WTC11 (cell line): Measurements from ENCODE around the gene BBS4. TPM values are rescaled to one million over a fixed set of nuclear protein-coding genes. Genes with fewer than 3 reads are reported as not detected.
"Not testable (repeated sequence)": the region's sequence is repeated elsewhere in the genome, so short reads cannot be mapped to it uniquely, and the experiment has no call there.

Source experiments
- ATAC-seq: fragments of 200-7000 bp; cut with Tn5 transposase; 2 replicates; pipeline ENCODE4 v1.10.0; 2021; ENCODE audit warnings: mild to moderate bottlenecking, moderate library complexity
- CTCF ChIA-PET: fragments of 300-600 bp; sonication (Branson Sonifier 250); formaldehyde crosslinking; loops from one replicate; lab custom pipeline; 2021; ENCODE audit warnings: antibody characterized with exemption; lab: Charles Lee
- POLR2A ChIA-PET: fragments of 350-600 bp; sonication (Branson Sonifier 250); formaldehyde crosslinking; loops from one replicate; lab custom pipeline; 2021; ENCODE audit warnings: antibody characterized with exemption; lab: Charles Lee
- DNase-seq: peaks from one replicate; pipeline ENCODE4 v3.0.0; 2021; ENCODE audit warnings: low spot score
- H3K27ac Mint-ChIP-seq: 2 replicates; pipeline ENCODE4 v1.8.0; 2021; ENCODE audit warnings: mixed read lengths
- H3K27me3 Mint-ChIP-seq: 2 replicates; pipeline ENCODE4 v1.8.0; 2021; ENCODE audit warnings: low read depth, mild to moderate bottlenecking, moderate library complexity, mixed read lengths
- H3K36me3 Mint-ChIP-seq: 2 replicates; pipeline ENCODE4 v1.8.0; 2021; ENCODE audit warnings: mixed read lengths
- H3K4me1 Mint-ChIP-seq: 2 replicates; pipeline ENCODE4 v1.8.0; 2022; ENCODE audit warnings: mixed read lengths
- H3K4me3 Mint-ChIP-seq: 2 replicates; pipeline ENCODE4 v1.8.0; 2021; ENCODE audit warnings: mild to moderate bottlenecking, moderate library complexity, mixed read lengths
- H3K9me3 Mint-ChIP-seq: 2 replicates; pipeline ENCODE4 v1.8.0; 2021; ENCODE audit warnings: mixed read lengths
- ARID4B ChIP-seq: sonication (generic); formaldehyde crosslinking; IDR thresholded peaks from 2 replicates; pipeline ENCODE4 v1.8.0; 2023; ENCODE audit warnings: missing genetic modification reagents, mild to moderate bottlenecking, borderline replicate concordance
- HMGXB4 ChIP-seq: sonication (generic); formaldehyde crosslinking; IDR thresholded peaks from 2 replicates; pipeline ENCODE4 v1.8.1; 2023; ENCODE audit warnings: mild to moderate bottlenecking, moderate library complexity, missing genetic modification reagents
- JAZF1 ChIP-seq: fragments of 250-450 bp; sonication (Bioruptor Pico); IDR thresholded peaks from 2 replicates; pipeline ENCODE4 v1.9.0; 2021; ENCODE audit warnings: moderate library complexity, mild to moderate bottlenecking, inconsistent platforms
- MAX ChIP-seq: sonication (generic); formaldehyde crosslinking; IDR thresholded peaks from 2 replicates; pipeline ENCODE4 v1.8.0; 2022; ENCODE audit warnings: mild to moderate bottlenecking, missing genetic modification reagents
- MXD4 ChIP-seq: fragments of 250-450 bp; sonication (Bioruptor Pico); IDR thresholded peaks from 2 replicates; pipeline ENCODE4 v1.8.0; 2021; ENCODE audit warnings: mild to moderate bottlenecking, moderate library complexity, borderline replicate concordance
- NFE2L1 ChIP-seq: sonication (generic); formaldehyde crosslinking; IDR thresholded peaks from 2 replicates; pipeline ENCODE4 v1.8.1; 2023; ENCODE audit warnings: missing genetic modification reagents
- NR1H2 ChIP-seq: sonication (generic); formaldehyde crosslinking; IDR thresholded peaks from 2 replicates; pipeline ENCODE4 v1.9.0; 2021; ENCODE audit warnings: mild to moderate bottlenecking, moderate library complexity, missing genetic modification reagents
- USF1 ChIP-seq: sonication (generic); formaldehyde crosslinking; IDR thresholded peaks from 2 replicates; pipeline ENCODE4 v1.8.0; 2022; ENCODE audit warnings: mild to moderate bottlenecking, missing genetic modification reagents
- ZNF121 ChIP-seq: sonication (generic); formaldehyde crosslinking; IDR thresholded peaks from 2 replicates; pipeline ENCODE4 v1.8.0; 2023; ENCODE audit warnings: missing genetic modification reagents
- total RNA-seq: library from RNA; stranded (reverse); gene quantifications from 3 replicates; pipeline ENCODE4 v1.2.3, GENCODE V29; 2021
- TF ChIP-seq, protein P1 (sequence below): fragments of 200-600 bp; IDR thresholded peaks from 2 replicates; pipeline ENCODE4 v1.8.0; 2022; ENCODE audit warnings: antibody characterized with exemption
- TF ChIP-seq, protein P2 (sequence below): sonication (generic); formaldehyde crosslinking; IDR thresholded peaks from 2 replicates; pipeline ENCODE4 v1.8.1; 2022; ENCODE audit warnings: mild to moderate bottlenecking, missing genetic modification reagents, moderate library complexity, borderline replicate concordance

Gene BBS4
- total RNA-seq, 1 experiment from 2014 or later, result 35.6 TPM

- H3K27ac Mint-ChIP-seq, H3K4me3 Mint-ChIP-seq, CTCF ChIA-PET, H3K9me3 Mint-ChIP-seq, DNase-seq, ATAC-seq, H3K36me3 Mint-ChIP-seq, POLR2A ChIA-PET, H3K4me1 Mint-ChIP-seq, H3K27me3 Mint-ChIP-seq: not testable (repeated sequence)
Measured at GRCh38 chr15:72665706-72666105, 20.3 kb upstream of the BBS4 start.

- CTCF ChIA-PET, DNase-seq, ATAC-seq, H3K27me3 Mint-ChIP-seq, POLR2A ChIA-PET, H3K4me3 Mint-ChIP-seq, H3K9me3 Mint-ChIP-seq, H3K27ac Mint-ChIP-seq, H3K36me3 Mint-ChIP-seq: not testable (repeated sequence)
- H3K4me1 Mint-ChIP-seq, result peaks cover 22% of the 10 kb centered on the region
Measured at GRCh38 chr15:72669803-72670202, 16.2 kb upstream of the BBS4 start.

DNA sequence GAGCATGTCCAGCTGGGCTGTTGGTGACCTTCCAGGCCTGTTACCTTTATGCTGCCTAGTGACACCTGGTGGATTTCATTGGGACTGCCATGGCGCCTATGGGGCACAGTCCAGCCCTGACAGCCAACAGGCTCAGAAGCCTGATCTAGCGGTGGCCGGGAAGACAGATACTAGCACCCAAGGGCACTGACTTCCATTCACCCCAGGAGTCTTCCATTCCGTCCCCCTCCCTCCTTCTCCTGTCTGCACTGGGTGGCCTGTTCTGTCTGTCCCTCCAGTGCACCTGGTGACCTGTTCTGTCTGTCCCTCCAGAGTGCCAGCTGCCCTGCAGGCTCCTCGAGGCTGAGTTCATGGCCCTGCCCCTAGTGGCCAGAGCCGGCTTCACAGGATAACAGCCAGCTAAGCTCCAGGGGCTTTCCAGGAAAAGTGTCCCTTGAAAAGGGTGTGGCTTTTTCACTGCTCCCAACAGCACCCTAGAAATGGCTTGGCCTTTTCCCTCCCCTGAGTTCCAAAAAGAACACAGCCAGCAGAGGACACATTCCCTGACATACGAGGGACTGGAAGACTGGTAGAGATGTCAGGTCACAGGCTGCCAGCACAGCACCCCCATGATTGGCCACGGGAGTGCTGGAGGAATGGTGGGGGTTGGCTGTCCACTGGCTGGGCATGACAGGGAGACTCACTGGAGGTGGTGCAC, 15.2 kb upstream of the BBS4 start:
- POLR2A ChIA-PET, H3K9me3 Mint-ChIP-seq, H3K27me3 Mint-ChIP-seq, H3K36me3 Mint-ChIP-seq: not testable (repeated sequence)
- DNase-seq (peak; percentile 92), ATAC-seq (peak; percentile 91)
- TF ChIP-seq MAX (CRISPR knock-in tag) (0 out of 2 replicates have a peak, but pooled peaks have one; percentile 8), HMGXB4 (CRISPR knock-in tag) (0 out of 2 replicates have a peak, but pooled peaks have one; percentile 38)
- TF ChIP-seq, protein P1, sequence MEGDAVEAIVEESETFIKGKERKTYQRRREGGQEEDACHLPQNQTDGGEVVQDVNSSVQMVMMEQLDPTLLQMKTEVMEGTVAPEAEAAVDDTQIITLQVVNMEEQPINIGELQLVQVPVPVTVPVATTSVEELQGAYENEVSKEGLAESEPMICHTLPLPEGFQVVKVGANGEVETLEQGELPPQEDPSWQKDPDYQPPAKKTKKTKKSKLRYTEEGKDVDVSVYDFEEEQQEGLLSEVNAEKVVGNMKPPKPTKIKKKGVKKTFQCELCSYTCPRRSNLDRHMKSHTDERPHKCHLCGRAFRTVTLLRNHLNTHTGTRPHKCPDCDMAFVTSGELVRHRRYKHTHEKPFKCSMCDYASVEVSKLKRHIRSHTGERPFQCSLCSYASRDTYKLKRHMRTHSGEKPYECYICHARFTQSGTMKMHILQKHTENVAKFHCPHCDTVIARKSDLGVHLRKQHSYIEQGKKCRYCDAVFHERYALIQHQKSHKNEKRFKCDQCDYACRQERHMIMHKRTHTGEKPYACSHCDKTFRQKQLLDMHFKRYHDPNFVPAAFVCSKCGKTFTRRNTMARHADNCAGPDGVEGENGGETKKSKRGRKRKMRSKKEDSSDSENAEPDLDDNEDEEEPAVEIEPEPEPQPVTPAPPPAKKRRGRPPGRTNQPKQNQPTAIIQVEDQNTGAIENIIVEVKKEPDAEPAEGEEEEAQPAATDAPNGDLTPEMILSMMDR, result peak; percentile 86
- peaks cover 22% of the 10 kb centered on the region for H3K4me1 Mint-ChIP-seq
- H3K27ac Mint-ChIP-seq, result peak overlapping the region; percentile 63
- H3K4me3 Mint-ChIP-seq, result peak overlapping the region; percentile 65
- CTCF ChIA-PET, result interaction anchor here (0.5 to 2.1 kb wide), 28 partner anchors 11 to 595 kb away, joined by 3 to 79 read pairs (median 4); partner anchors contain the start of genes BBS4, HEXA and HIGD2B

DNA sequence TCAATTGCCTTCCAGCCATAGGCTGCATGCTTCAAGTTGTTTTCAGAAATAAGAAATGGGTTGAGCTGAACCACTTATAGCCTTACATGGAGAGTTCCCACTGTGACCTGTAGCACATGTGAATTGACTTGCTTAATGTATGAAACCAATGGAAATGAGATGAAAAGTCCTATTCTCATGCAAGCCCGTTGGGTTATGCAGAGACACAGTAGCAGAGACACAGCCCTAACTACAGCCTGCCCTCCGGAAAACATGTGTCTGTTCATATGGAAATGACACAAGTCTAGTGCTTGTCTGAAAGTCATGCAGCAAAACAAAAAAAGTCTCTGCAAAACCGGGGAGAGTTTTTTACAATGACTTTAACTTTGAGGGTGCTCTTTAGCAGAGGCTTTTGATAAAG, 14.5 kb upstream of the BBS4 start:
- no peak for TF ChIP-seq ZNF121 (CRISPR knock-in tag)
- TF ChIP-seq MAX (CRISPR knock-in tag), result 0 out of 2 replicates have a peak, but pooled peaks have one; percentile 2
- DNase-seq (no peak), ATAC-seq (peak; percentile 15)
- ChIA-PET CTCF (interaction anchor here (0.5 to 2.1 kb wide), 25 partner anchors 10 to 594 kb away, joined by 3 to 79 read pairs (median 4); partner anchors contain the start of genes BBS4 and HIGD2B), POLR2A (no interaction called here)
- Mint-ChIP-seq H3K27ac (peak overlapping the region; percentile 63), H3K4me3 (peak overlapping the region; percentile 65), H3K9me3 (no peaks in the 10 kb centered on the region), H3K4me1 (peaks cover 22% of the 10 kb centered on the region), H3K27me3 (no peaks in the 10 kb centered on the region), H3K36me3 (no peaks in the 10 kb centered on the region)

GRCh38 chr15:72676838-72677237, 9.2 kb upstream of the BBS4 start:
- ATAC-seq (no peak), DNase-seq (no peak)
- Mint-ChIP-seq H3K4me3 (no peak overlapping the region), H3K36me3 (no peaks in the 10 kb centered on the region), H3K27ac (no peak overlapping the region), H3K9me3 (no peaks in the 10 kb centered on the region), H3K4me1 (peaks cover 10% of the 10 kb centered on the region), H3K27me3 (no peaks in the 10 kb centered on the region; the same call in 1 of the 2 replicates)
- CTCF ChIA-PET, result no interaction called here
- POLR2A ChIA-PET, result no interaction called here
- no peak for TF ChIP-seq NR1H2 (CRISPR knock-in tag)
- TF ChIP-seq MXD4, result no peak
- no peak for TF ChIP-seq USF1 (CRISPR knock-in tag)
- TF ChIP-seq, protein P2, sequence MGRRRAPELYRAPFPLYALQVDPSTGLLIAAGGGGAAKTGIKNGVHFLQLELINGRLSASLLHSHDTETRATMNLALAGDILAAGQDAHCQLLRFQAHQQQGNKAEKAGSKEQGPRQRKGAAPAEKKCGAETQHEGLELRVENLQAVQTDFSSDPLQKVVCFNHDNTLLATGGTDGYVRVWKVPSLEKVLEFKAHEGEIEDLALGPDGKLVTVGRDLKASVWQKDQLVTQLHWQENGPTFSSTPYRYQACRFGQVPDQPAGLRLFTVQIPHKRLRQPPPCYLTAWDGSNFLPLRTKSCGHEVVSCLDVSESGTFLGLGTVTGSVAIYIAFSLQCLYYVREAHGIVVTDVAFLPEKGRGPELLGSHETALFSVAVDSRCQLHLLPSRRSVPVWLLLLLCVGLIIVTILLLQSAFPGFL (CRISPR knock-in tag), result no peak
- no peak for TF ChIP-seq ARID4B (CRISPR knock-in tag)
- TF ChIP-seq JAZF1 (CRISPR knock-in tag), result no peak
- no peak for TF ChIP-seq NFE2L1 (CRISPR knock-in tag)
